ENCODE data around the gene FAM236A.
"Not testable (repeated sequence)": the region's sequence is repeated elsewhere in the genome, so short reads cannot be mapped to it uniquely, and the experiment has no call there.

DNA sequence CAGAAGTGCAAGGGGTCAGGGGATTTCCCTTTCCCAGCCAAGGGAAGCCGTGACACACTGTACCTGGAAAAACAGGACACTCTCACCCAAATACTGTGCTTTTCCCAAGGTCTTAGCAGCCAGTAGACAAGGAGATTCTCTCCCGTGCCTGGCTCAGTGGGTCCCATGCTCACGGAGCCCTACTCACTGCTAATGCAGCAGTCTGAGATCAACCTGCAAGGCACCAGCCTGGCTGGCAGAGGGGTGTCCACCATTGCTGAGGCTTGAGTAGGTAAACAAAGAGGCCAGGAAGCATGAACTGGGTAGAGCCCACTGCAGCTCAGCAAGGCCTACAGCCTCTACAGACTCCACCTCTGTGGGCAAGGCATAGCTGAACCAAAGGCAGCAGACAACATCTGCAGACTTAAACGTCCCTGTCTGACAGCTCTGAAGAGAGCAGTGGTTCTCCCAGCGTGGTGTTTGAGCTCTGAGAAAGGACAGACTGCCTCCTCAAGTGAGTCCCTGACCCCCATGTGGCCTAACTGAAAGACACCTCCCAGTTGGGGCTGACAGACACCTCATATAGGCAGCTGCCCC is 43.0 kb downstream of the FAM236A start:
- not testable (repeated sequence) for TF ChIP-seq CTCF, POLR2A (IDR thresholded peaks at IDR 0.05)

All from heart left ventricle (tissue), 13 donors.